Right cardiac atrium (tissue), 5 donors: Measurements from ENCODE around the gene UNC13D. TPM values are rescaled to one million over a fixed set of nuclear protein-coding genes. Genes with fewer than 3 reads are reported as not detected.
"Not testable (repeated sequence)": the region's sequence is repeated elsewhere in the genome, so short reads cannot be mapped to it uniquely, and the experiment has no call there.

Experiments used
- ATAC-seq, 2 donors: fragments of 200-7000 bp; cut with Tn5 transposase; one replicate each; pipeline versions ENCODE4 v1.8.0 to v1.9.1; 2020; ENCODE audit warnings: moderate library complexity in 2 of 2, mild to moderate bottlenecking in 1 of 2
- DNase-seq, 3 donors: peaks; one replicate each; pipeline ENCODE4 v3.0.0-alpha.2; 2020
- H3K27ac ChIP-seq: one replicate; pipeline ENCODE4 v1.5.1; 2013; ENCODE audit warnings: mild to moderate bottlenecking, low read length, control low read depth, moderate library complexity
- H3K27me3 ChIP-seq: one replicate; pipeline ENCODE4 v1.6.1; 2013; ENCODE audit not compliant: control insufficient read depth, insufficient read depth
- H3K4me1 ChIP-seq: one replicate; pipeline ENCODE4 v1.6.1; 2013; ENCODE audit warnings: low read length; ENCODE audit not compliant: control insufficient read depth, insufficient read depth
- H3K4me3 ChIP-seq: one replicate; pipeline ENCODE4 v1.5.1; 2013; ENCODE audit warnings: low read length, control low read depth
- H3K9me3 ChIP-seq: one replicate; pipeline ENCODE4 v1.6.1; 2013; ENCODE audit warnings: low read length; ENCODE audit not compliant: control insufficient read depth
- WGBS: extraction: QIAGEN DNeasy Blood & Tissue Kit; methylation state at CpG from one replicate; pipeline ENCODE4 v1.1.7; 2013; 5-methylcytosine and 5-hydroxymethylcytosine counted together
- intact Hi-C, 4 donors: fragments of 100-400 bp; cut with DNase I; formaldehyde crosslinking; loops; one replicate each; pipeline versions ENCODE4 v1.11.0 to v1.14.0; 2022 to 2023
- polyA plus RNA-seq: library from polyadenylated mRNA; stranded (reverse); fragments of 200-250 nt; gene quantifications from one replicate; pipeline ENCODE4 v1.2.3, GENCODE V29; 2013
- total RNA-seq, 4 donors: library from RNA; stranded (reverse); fragmentation: NEBNext Ultra II Directional; extraction: Animal tissue kit (Norgen Biotek cat#: 25700); gene quantifications; one replicate each; pipeline ENCODE4 v1.2.1, GENCODE V29; 2021
- donor health status: healthy with polysubstance abuse.
- donor health status: DM: no; HTN: yes; CAD: no.
- donor health status: DM: no; HTN: no; CAD: no.
- donor health status: DM: no; HTN: yes; CAD: no; lungs with severe emphysema.
- donor health status: DM: yes; HTN: yes; CAD: no.

UNC13D gene
- total and polyA plus RNA-seq, 5 donors: 12.6 to 30.4 (median 26.8) TPM

DNA sequence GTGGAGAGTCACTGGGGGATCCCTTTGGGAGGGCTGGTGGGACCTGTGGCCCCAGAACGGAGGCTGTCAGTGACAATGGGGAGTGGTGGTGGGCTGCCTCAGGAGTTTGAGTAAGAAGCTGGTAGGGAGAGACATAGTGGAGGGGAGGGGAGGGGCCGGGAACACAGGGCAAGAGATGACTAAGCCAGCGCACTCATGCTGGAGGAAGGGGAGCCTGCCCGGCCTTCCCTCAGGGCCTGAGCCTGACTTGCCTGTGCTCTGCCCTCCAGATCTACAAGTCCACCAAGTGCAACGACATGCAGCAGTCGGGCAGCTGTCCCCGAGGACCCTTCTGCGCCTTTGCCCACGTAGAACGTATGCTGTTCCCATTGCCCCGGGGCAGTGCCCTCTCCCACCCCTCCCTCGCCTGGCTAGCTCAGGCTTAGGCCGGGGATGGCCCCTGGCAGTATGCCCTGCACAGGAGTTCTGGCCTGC, 29.3 kb downstream of the UNC13D start:
- intact Hi-C loops: no loop called here
- 87% methylated on average over 13 of the region's 13 CpGs for WGBS
- DNase-seq (peak in 1 of 3 donors; percentile 35), ATAC-seq (no peak)
- Histone ChIP-seq H3K27me3 (no peaks in the 10 kb centered on the region), H3K4me1 (no peaks in the 10 kb centered on the region), H3K9me3 (no peaks in the 10 kb centered on the region), H3K27ac (no peak overlapping the region), H3K4me3 (no peak overlapping the region)

DNA sequence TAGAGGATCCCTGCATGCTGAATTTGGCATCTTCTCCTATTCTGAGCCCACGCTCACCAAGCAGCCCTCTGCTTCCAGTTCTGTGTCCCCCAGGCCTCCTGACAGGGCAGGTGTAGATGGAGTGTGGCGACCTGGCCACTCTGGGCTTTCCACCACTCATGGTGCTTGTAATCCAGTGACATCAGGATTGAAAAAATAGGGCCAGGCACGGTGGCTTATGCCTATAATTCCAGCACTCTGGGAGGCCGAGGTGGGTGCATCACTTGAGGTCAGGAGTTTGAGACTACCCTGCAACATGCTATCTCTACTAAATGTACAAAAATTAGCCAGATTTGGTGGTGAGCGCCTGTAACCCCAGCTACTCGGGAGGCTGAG, 30.2 kb downstream of the UNC13D start:
- WGBS: 87% methylated on average over 6 of the region's 6 CpGs
- DNase-seq: peak in 1 of 3 donors; percentile 26
- Histone ChIP-seq H3K4me1 (peaks cover 8% of the 10 kb centered on the region), H3K27ac (no peak overlapping the region), H3K4me3 (no peak overlapping the region), H3K27me3 (no peaks in the 10 kb centered on the region), H3K9me3 (no peaks in the 10 kb centered on the region)
- no peak for ATAC-seq
- intact Hi-C loops: no loop called here

DNA sequence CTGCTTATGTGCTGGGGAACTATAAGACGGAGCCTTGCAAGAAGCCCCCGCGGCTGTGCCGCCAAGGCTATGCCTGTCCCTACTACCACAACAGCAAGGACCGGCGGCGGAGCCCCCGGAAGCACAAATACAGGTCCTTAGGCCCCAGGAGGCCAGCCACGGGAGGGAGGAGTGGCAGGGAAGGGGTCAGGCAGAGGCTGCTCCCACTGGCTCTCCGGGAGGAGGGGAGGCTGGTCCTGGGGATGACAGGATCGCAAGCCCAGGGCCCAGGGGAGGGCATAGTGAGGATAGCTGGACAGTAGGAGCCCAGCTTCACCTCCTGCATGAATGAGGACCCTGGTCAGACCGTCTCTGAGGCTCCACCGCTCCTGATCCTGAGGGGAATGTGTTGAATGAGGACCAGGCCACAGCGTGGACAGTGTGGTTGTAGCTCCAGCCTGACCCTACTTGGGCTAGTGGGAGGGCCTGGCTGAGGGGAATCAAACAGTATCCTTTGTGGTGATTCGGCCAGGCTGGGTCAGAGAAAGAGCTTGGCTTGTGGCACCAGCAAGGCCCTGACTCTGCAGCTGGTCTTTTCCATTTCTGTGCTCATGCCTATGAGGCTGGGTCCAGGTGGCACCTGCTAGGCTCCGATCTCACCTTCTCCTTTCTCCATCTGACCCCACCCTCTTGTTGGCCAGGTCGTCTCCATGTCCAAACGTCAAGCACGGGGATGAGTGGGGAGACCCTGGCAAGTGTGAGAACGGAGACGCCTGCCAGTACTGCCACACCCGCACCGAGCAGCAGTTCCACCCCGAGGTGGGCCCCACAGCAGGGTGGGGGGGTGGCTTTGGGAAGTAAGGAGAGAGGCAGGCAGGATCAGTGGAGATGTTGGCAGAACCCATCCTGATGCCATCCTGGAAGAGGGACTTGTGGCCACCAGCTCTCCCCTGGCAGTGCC, 30.9 kb downstream of the UNC13D start:
- H3K4me3 ChIP-seq: no peak overlapping the region
- no peak overlapping the region for H3K27ac ChIP-seq
- 84% methylated on average over 24 of the region's 24 CpGs for WGBS
- intact Hi-C loops: no loop called here
- DNase-seq (peak in 2 of 3 donors; percentile 54 to 55), ATAC-seq (no peak)
- H3K4me1 ChIP-seq: peaks cover 11% of the 10 kb centered on the region
- H3K27me3 ChIP-seq: no peaks in the 10 kb centered on the region
- H3K9me3 ChIP-seq: no peaks in the 10 kb centered on the region

DNA sequence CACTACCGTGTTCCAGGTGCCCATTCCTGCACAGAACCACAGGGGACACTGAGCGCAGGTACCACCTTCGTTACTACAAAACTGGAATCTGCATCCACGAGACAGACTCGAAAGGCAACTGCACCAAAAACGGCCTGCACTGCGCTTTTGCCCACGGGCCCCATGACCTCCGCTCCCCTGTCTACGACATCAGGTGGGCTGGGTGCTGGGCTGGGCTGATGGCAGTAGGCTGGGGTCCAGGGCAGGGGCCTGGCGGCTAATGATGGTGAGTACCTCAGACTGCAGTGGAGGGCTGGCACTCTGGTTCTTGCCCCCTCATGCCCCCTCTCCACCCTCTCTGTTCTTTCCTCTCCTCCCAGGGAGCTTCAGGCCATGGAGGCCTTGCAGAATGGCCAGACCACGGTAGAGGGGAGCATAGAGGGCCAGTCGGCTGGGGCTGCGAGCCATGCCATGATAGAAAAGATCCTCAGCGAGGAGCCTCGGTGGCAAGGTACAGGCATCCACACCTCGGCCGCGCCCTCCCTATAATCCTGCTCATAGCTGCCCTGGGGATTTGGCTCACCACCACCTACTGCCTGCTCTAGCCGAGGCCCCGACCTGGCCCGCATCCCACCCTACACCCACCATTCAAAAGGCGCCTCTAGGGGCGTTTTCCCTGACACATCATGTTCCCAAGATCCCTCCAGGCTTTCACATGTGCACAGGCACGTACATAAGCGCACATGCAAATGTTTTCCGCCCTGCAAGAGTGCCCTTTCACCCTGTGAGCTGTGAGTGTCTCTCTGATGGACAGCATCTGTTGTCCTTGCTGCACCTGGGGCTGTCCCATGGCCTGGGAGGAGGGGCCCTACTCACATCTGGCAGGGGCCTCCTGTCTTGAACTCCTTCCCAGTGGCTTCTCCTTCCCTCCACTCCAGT, 31.8 kb downstream of the UNC13D start:
- Histone ChIP-seq H3K27ac (no peak overlapping the region), H3K4me3 (no peak overlapping the region), H3K9me3 (no peaks in the 10 kb centered on the region), H3K27me3 (no peaks in the 10 kb centered on the region), H3K4me1 (peaks cover 12% of the 10 kb centered on the region)
- no peak for ATAC-seq
- DNase-seq: peak in 1 of 3 donors; percentile 45
- 92% methylated on average over 27 of the region's 27 CpGs for WGBS
- intact Hi-C loops: no loop called here

DNA sequence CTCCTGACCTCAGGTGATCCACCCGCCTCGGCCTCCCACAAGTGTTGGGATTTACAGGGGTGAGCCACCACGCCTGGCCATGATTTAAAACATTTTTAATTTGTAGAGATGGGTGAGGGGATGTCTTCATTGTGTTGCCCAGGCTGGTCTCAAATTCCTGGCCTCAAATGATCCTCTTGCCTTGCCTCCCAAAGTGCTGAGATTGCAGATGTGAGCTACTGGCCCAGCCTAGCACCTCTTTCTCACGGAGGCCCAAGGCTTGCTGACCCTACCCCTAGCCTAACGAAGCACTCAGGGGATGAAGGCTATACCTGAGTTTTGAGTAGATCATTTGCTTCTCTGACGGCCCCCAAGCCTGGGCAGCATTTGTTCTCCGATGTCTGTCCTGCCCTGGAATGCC, 33.0 kb downstream of the UNC13D start:
- ATAC-seq: no peak
- H3K27ac ChIP-seq: no peak overlapping the region
- H3K4me1 ChIP-seq: peaks cover 12% of the 10 kb centered on the region
- no peaks in the 10 kb centered on the region for H3K27me3 ChIP-seq
- WGBS: 96% methylated on average over 7 of the region's 7 CpGs
- no peak overlapping the region for H3K4me3 ChIP-seq
- H3K9me3 ChIP-seq: no peaks in the 10 kb centered on the region
- intact Hi-C loops: no loop called here
- no peak for DNase-seq

DNA sequence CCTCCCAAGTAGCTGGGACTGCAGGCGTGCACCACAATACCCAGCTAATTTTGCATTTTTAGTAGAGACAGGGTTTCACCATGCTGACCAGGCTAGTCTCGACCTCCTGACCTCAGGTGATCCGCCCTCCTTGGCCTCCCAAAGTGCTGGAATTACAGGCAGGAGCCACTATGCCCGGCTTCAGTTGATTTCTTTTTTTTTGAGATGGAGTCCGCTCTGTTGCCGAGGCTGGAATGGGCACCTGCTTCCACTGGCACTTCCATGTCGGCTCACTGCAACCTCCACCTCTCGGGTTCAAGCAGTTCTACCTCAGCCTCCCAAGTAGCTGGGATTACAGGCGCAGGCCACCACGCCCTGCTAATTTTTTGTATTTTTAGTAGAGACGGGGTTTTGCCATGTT, 33.4 kb downstream of the UNC13D start:
- H3K27me3 ChIP-seq, intact Hi-C loops, H3K27ac ChIP-seq, H3K4me3 ChIP-seq, ATAC-seq, H3K9me3 ChIP-seq: not testable (repeated sequence)
- DNase-seq: peak in 1 of 3 donors; percentile 16
- WGBS: 96% methylated on average over 11 of the region's 11 CpGs
- H3K4me1 ChIP-seq: peaks cover 12% of the 10 kb centered on the region

DNA sequence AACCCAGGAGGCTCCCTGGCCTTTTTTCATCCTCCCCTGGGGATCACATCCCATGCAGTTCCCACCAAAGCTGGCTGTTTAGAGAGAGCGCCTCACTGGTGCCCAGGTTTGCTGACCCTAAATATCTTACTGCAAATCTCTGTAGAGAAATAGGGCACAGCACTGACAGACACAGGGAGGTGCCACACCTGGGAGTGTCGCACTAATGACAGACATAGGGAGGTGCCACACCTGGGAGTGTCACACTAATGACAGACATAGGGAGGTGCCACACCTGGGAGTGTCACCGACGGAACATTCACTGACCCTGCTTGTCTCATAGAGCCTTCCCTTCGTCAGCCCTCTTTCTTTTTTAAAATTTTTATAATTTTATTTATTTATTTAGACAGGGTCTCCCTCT, 34.0 kb downstream of the UNC13D start:
- Histone ChIP-seq H3K27ac (no peak overlapping the region), H3K27me3 (no peaks in the 10 kb centered on the region), H3K4me1 (peaks cover 12% of the 10 kb centered on the region), H3K4me3 (no peak overlapping the region), H3K9me3 (no peaks in the 10 kb centered on the region)
- ATAC-seq: no peak
- intact Hi-C loops: no loop called here
- 94% methylated on average over 5 of the region's 5 CpGs for WGBS
- peak in 1 of 3 donors; percentile 2 for DNase-seq

DNA sequence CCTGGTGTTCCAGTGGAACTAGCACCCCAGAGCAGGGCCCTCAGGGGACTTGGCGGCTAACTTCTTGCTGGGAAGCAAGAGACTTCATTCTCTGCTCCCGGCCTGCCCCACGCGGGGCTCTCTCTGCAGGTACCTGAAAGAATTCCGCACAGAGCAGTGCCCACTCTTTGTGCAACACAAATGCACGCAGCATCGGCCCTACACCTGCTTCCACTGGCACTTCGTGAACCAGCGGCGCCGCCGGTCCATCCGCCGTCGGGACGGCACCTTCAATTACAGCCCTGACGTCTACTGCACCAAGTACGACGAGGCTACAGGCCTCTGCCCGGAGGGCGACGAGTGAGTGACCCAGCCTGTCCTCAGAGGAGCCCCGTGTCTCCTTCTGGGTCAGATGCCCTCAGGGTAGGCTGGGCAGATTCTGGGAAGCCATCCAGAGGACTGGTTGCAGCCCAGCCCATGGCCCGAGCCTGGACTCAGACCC, 34.5 kb downstream of the UNC13D start:
- intact Hi-C loops: no loop called here
- peak in 1 of 2 donors; percentile 12 for ATAC-seq

DNA sequence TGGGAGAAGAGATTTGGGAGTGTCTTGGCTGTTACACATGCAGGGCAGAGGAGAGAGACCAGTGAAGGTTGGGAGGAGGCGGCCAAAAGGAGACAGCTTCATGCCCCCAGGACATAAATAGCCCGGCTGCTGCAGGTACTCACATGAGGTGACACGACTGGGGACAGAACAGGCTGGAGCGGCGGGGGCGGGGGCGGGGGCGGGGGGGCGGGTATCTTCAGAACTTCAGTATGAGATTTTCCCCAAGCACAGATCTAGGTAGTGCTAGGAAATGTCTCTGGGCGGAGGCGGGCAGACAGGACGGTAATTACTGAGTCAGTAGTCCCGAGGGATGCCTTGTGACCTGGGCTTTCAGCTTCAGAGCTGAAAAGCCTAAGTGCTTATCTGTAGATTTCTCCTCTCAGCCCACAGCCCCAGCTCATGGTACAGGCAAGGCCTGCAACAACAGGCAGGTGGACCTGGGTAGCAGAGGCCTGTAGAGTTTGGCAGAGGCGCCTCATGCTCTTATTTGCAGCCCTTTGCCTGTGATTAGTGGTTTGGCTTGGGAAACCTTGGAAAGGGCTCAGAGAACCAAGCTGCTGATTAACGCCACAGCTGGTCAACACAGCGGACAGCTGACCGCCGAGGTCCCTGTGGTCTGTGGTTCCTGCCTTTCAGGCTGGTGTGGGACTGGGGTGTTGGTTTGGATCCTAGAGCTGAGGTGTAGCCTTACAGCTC, 35.1 kb downstream of the UNC13D start:
- no peak overlapping the region for H3K4me3 ChIP-seq

More for the DNA sequence above, 34.5 kb downstream of the UNC13D start:
- H3K4me1 ChIP-seq: peaks cover 12% of the 10 kb centered on the region
- peak overlapping the region; percentile 87 for H3K27ac ChIP-seq
- no peak overlapping the region for H3K4me3 ChIP-seq
- H3K9me3 ChIP-seq: no peaks in the 10 kb centered on the region
- H3K27me3 ChIP-seq: no peaks in the 10 kb centered on the region
- peak in 2 of 3 donors; percentile 57 to 69 for DNase-seq
- 83% methylated on average over 24 of the region's 24 CpGs for WGBS

DNA sequence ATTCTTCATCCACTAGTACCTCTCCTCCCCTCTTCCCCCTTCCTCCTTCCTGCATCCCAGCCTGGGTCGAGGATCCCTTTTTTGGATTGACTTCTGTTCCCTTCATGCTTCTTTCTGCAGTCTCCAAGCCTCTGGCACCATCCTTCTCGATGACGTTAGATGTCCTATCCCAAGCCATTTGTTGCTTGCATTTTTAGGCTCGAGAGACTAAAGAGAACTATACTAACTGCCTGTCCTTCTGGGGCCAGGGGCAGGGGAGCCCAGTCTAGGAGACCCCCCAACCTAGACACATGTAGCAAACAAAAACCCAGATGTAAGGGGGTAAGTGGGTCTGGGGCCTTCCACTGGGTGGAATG, 35.7 kb downstream of the UNC13D start:
- peak overlapping the region; percentile 65 for H3K27ac ChIP-seq
- ATAC-seq (peak; percentile 15 to 18), DNase-seq (peak in 1 of 3 donors; percentile 52)
- H3K4me1 ChIP-seq: peaks cover 12% of the 10 kb centered on the region
- intact Hi-C loops: no loop called here
- no peak overlapping the region for H3K4me3 ChIP-seq
- H3K9me3 ChIP-seq: no peaks in the 10 kb centered on the region
- 33% methylated on average over 4 of the region's 4 CpGs for WGBS
- H3K27me3 ChIP-seq: no peaks in the 10 kb centered on the region

More for the DNA sequence above, 35.1 kb downstream of the UNC13D start:
- peak; percentile 68 to 88 for ATAC-seq
- Histone ChIP-seq H3K27ac (peak overlapping the region; percentile 87), H3K9me3 (no peaks in the 10 kb centered on the region), H3K27me3 (no peaks in the 10 kb centered on the region), H3K4me1 (peaks cover 12% of the 10 kb centered on the region)
- intact Hi-C loops: no loop called here
- WGBS: 46% methylated on average over 18 of the region's 18 CpGs
- DNase-seq: peak; percentile 61 to 74 (median 72)
